ENCODE data around the gene ZNF70. TPM values are rescaled to one million over a fixed set of nuclear protein-coding genes. Genes with fewer than 3 reads are reported as not detected.

The ZNF70 gene
- total RNA-seq, 1 experiment from 2014 or later = 3.2 TPM

DNA sequence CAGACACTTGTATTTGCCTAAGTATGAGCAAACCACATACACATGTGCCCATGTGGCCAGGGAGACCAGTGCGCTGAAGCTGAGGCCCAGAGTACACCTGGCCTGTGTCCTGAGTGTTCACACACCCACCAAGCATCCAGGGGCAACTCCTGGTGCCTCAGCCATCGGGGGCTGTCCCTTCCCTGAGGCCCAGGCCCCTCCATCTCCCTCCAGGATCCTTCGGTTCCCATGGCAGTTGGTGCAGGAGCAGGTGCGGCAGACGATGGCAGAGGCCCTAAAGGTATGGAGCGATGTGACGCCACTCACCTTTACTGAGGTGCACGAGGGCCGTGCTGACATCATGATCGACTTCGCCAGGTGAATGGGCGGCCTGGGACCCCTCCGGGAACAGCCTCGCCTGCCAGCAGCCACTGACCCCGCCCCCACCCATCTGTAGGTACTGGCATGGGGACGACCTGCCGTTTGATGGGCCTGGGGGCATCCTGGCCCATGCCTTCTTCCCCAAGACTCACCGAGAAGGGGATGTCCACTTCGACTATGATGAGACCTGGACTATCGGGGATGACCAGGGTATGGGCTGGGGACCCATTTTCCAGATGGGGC lies 29.3 kb upstream of the ZNF70 start:
- Histone ChIP-seq H3K4me3 (replicated peaks in 1 of 2; ENCODE audit: low read depth in 1 of 2, low read length in 2 of 2) (no peak overlapping the region), H3K9me2 (ENCODE audit: insufficient read depth) (no peaks in the 10 kb centered on the region), H3K4me2 (ENCODE audit: low read length) (no peak overlapping the region), H3K36me3 (ENCODE audit: control insufficient read depth in 1 of 2, insufficient read depth in 2 of 2, low read length in 2 of 2) (no peaks in the 10 kb centered on the region), H3K4me1 (ENCODE audit: control insufficient read depth in 1 of 2, insufficient read depth in 2 of 2, low read length in 2 of 2) (peaks cover 17 to 32% of the 10 kb centered on the region in 2 experiments), H3K79me2 (ENCODE audit: insufficient read depth, low read length) (no peaks in the 10 kb centered on the region), H4K20me1 (ENCODE audit: insufficient read depth) (no peaks in the 10 kb centered on the region), H3K9me3 (ENCODE audit: control insufficient read depth in 1 of 2, insufficient read depth in 1 of 2, low read depth in 1 of 2, low read length in 2 of 2) (no peaks in the 10 kb centered on the region), H3K27me3 (ENCODE audit: insufficient read depth, low read length) (no peaks in the 10 kb centered on the region), H3K9ac (ENCODE audit: low read length) (no peak overlapping the region), H3K27ac (ENCODE audit: low read depth, low read length) (no peak overlapping the region), H2AFZ (ENCODE audit: low read depth, low read length, poor library complexity, severe bottlenecking) (no peak overlapping the region)
- intact Hi-C loops (cut with micrococcal nuclease) = no loop called here
- ChIA-PET CTCF (no interaction called here), RAD21 (ENCODE audit: low non-redundant PET in 1 of 2, low total read pairs in 2 of 2, uncharacterized antibody in 2 of 2, unreplicated experiment in 2 of 2) (no interaction called here), POLR2A (no interaction called here)
- TF ChIP-seq SP1 (IDR thresholded peaks at IDR 0.05; ENCODE audit: low read depth) (no peak), FOSL1 (IDR thresholded peaks at IDR 0.05; ENCODE audit: low read depth) (no peak), EZH2phosphoT487 (IDR thresholded peaks at IDR 0.05; ENCODE audit: borderline replicate concordance) (no peak), EGR1 (IDR thresholded peaks at IDR 0.05; ENCODE audit: low read depth) (no peak), RAD21 (IDR thresholded peaks at IDR 0.05; ENCODE audit: low read depth) (no peak), ELF1 (IDR thresholded peaks at IDR 0.05; ENCODE audit: borderline replicate concordance, low read depth) (no peak), ZFX (IDR thresholded peaks at IDR 0.05) (no peak), TCF7L2 (IDR thresholded peaks at IDR 0.05; ENCODE audit: borderline replicate concordance, extremely low read depth, insufficient read depth, insufficient read length) (no peak), CEBPB (IDR thresholded peaks at IDR 0.05; ENCODE audit: low read depth) (no peak), ZNF274 (IDR thresholded peaks at IDR 0.05; ENCODE audit: low read depth, low read length) (no peak)
- no peak for DNase-seq (ENCODE audit: low read depth, low spot score)
- no peak for ATAC-seq
- no TSS peak for BruUV-seq (replicated peaks)

- POLR2A ChIA-PET = no interaction called here
- no peak overlapping the region for H3K4me3 ChIP-seq (replicated peaks in 1 of 2; ENCODE audit: low read depth in 1 of 2, low read length in 2 of 2)
- no peaks in the 10 kb centered on the region for H3K79me2 ChIP-seq (ENCODE audit: insufficient read depth, low read length)
- no peaks in the 10 kb centered on the region for H3K9me3 ChIP-seq (ENCODE audit: control insufficient read depth in 1 of 2, insufficient read depth in 1 of 2, low read depth in 1 of 2, low read length in 2 of 2)
- H3K9ac ChIP-seq (ENCODE audit: low read length) = no peak overlapping the region
- intact Hi-C loops (cut with micrococcal nuclease) = no loop called here
- RAD21 ChIA-PET (ENCODE audit: low non-redundant PET in 1 of 2, low total read pairs in 2 of 2, uncharacterized antibody in 2 of 2, unreplicated experiment in 2 of 2) = no interaction called here
- no peaks in the 10 kb centered on the region for H4K20me1 ChIP-seq (ENCODE audit: insufficient read depth)
- H3K27me3 ChIP-seq (ENCODE audit: insufficient read depth, low read length) = no peaks in the 10 kb centered on the region
- DNase-seq (ENCODE audit: low read depth, low spot score) = no peak
- no peak overlapping the region for H3K27ac ChIP-seq (ENCODE audit: low read depth, low read length)
- H3K36me3 ChIP-seq (ENCODE audit: control insufficient read depth in 1 of 2, insufficient read depth in 2 of 2, low read length in 2 of 2) = no peaks in the 10 kb centered on the region
- CTCF ChIA-PET = no interaction called here
- peaks cover 20 to 34% of the 10 kb centered on the region in 2 experiments for H3K4me1 ChIP-seq (ENCODE audit: control insufficient read depth in 1 of 2, insufficient read depth in 2 of 2, low read length in 2 of 2)
- no peak for ATAC-seq
- H3K4me2 ChIP-seq (ENCODE audit: low read length) = no peak overlapping the region
- H3K9me2 ChIP-seq (ENCODE audit: insufficient read depth) = no peaks in the 10 kb centered on the region
- BruUV-seq (replicated peaks) = no TSS peak
- no peak overlapping the region for H2AFZ ChIP-seq (ENCODE audit: low read depth, low read length, poor library complexity, severe bottlenecking)
- TF ChIP-seq ZFX (IDR thresholded peaks at IDR 0.05) (no peak), REST (IDR thresholded peaks at IDR 0.05; ENCODE audit: low read depth) (no peak), RAD21 (IDR thresholded peaks at IDR 0.05; ENCODE audit: low read depth) (no peak), EZH2phosphoT487 (IDR thresholded peaks at IDR 0.05; ENCODE audit: borderline replicate concordance) (no peak), ZNF274 (IDR thresholded peaks at IDR 0.05; ENCODE audit: low read depth, low read length) (no peak), FOSL1 (IDR thresholded peaks at IDR 0.05; ENCODE audit: low read depth) (no peak), ZBTB33 (IDR thresholded peaks at IDR 0.05; ENCODE audit: extremely low read depth, insufficient replicate concordance, low read length) (no peak), JUND (IDR thresholded peaks at IDR 0.05) (no peak), POLR2AphosphoS5 (IDR thresholded peaks at IDR 0.05; ENCODE audit: low read depth, low read length) (no peak), CBX3 (IDR thresholded peaks at IDR 0.05; ENCODE audit: low read depth) (no peak), MAX (IDR thresholded peaks at IDR 0.05) (no peak)
These were observed 28.8 kb upstream of the ZNF70 start for GRCh38 chr22:23779731-23780130.
